DND-41 (cell line): Measurements from ENCODE around the gene DCPS.
"Not testable (repeated sequence)": the region's sequence is repeated elsewhere in the genome, so short reads cannot be mapped to it uniquely, and the experiment has no call there.

Experiments
- ATAC-seq: fragments of 200-7000 bp; cut with Tn5 transposase; 3 replicates; pipeline ENCODE4 v1.9.1; 2021; ENCODE audit warnings: low read depth; ENCODE audit not compliant: insufficient read depth
- DNase-seq: peaks from one replicate; pipeline ENCODE4 v3.0.0-alpha.2; 2020
- H2AFZ ChIP-seq: 2 replicates; pipeline ENCODE4 v1.6.0; 2012; ENCODE audit warnings: low read depth, low read length
- H3K27ac ChIP-seq: 2 replicates; pipeline ENCODE4 v1.5.1; 2012; ENCODE audit warnings: low read length, inconsistent platforms
- H3K27me3 ChIP-seq: fragments of 200-600 bp; sonication (generic); 2 replicates; pipeline ENCODE4 v1.6.0; 2012; ENCODE audit warnings: low read length, mild to moderate bottlenecking, inconsistent platforms; ENCODE audit not compliant: insufficient read depth, poor library complexity
- H3K36me3 ChIP-seq: 2 replicates; pipeline ENCODE4 v1.5.1; 2012; ENCODE audit warnings: low read length, inconsistent platforms; ENCODE audit not compliant: insufficient read depth
- H3K4me1 ChIP-seq: 2 replicates; pipeline ENCODE4 v1.5.1; 2012; ENCODE audit warnings: mild to moderate bottlenecking, low read length; ENCODE audit not compliant: insufficient read depth
- H3K4me2 ChIP-seq: 2 replicates; pipeline ENCODE4 v1.6.0; 2012; ENCODE audit warnings: mild to moderate bottlenecking, moderate library complexity, low read length, inconsistent platforms; ENCODE audit not compliant: insufficient read depth
- H3K4me3 ChIP-seq, 2 experiments: fragments of 200-600 bp in 1 of 2; shearing (Covaris generic) in 1 of 2; 2 replicates each; pipeline ENCODE4 v1.5.1; 2012 to 2016; ENCODE audit warnings: inconsistent platforms in 2 of 2, low read length in 2 of 2, mild to moderate bottlenecking in 2 of 2, low read depth in 1 of 2, moderate library complexity in 1 of 2
- H3K79me2 ChIP-seq: 2 replicates; pipeline ENCODE4 v1.6.0; 2012; ENCODE audit warnings: low read length, inconsistent platforms; ENCODE audit not compliant: insufficient read depth
- H3K9ac ChIP-seq: 2 replicates; pipeline ENCODE4 v1.6.0; 2012; ENCODE audit warnings: low read depth, mild to moderate bottlenecking, inconsistent platforms, low read length, moderate library complexity
- H3K9me3 ChIP-seq: 2 replicates; pipeline ENCODE4 v1.5.1; 2012; ENCODE audit warnings: low read length, moderate library complexity, mild to moderate bottlenecking, inconsistent platforms; ENCODE audit not compliant: insufficient read depth, severe bottlenecking
- H4K20me1 ChIP-seq: 2 replicates; pipeline ENCODE4 v1.6.0; 2012; ENCODE audit warnings: low read length; ENCODE audit not compliant: insufficient read depth
- CTCF ChIP-seq: IDR thresholded peaks from 2 replicates; pipeline ENCODE4 v1.5.1; 2012; ENCODE audit warnings: borderline replicate concordance, low read length, moderate library complexity, mild to moderate bottlenecking; ENCODE audit not compliant: poor library complexity, severe bottlenecking; ENCODE audit errors: extremely low read depth
- EZH2 ChIP-seq: IDR thresholded peaks from 3 replicates; pipeline ENCODE4 v1.6.1; 2012; ENCODE audit warnings: borderline replicate concordance, low read depth, mild to moderate bottlenecking, moderate library complexity, low read length, inconsistent platforms; ENCODE audit not compliant: severe bottlenecking

Gene DCPS

GRCh38 chr11:126370016-126370415 lies 66.2 kb downstream of the DCPS start:
- DNase-seq: no peak
- Histone ChIP-seq H3K4me1 (0 out of 2 replicates have a peak, but pooled peaks cover 6% of the 10 kb centered on the region), H2AFZ (no peak overlapping the region), H3K27me3 (no peaks in the 10 kb centered on the region), H3K27ac (no peak overlapping the region), H3K36me3 (no peaks in the 10 kb centered on the region), H4K20me1 (peaks cover 18% of the 10 kb centered on the region), H3K9me3 (no peaks in the 10 kb centered on the region), H3K79me2 (peaks cover 42% of the 10 kb centered on the region), H3K9ac (no peak overlapping the region), H3K4me2 (no peak overlapping the region), H3K4me3 (no peak overlapping the region)
- ATAC-seq: no peak
- TF ChIP-seq EZH2: no peak
- no peak for TF ChIP-seq CTCF

DNA sequence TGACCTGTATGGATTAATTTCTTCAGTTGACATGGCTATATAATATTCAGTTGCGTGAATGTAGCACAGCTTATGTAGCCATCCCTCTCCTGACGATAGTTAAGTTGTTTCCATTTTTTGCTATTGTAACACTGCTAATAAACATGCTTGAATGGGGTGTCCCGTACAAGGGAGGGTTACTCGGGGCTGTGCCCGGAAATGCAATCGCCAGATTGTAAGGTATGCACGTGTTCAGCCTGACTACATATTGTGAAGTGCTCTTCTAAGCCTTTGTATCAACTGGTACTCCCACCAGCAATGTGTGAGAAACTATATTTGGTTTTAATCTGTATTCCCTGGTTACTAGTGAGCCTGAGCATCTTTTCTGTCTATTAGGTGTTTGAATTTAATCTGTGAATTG lies 67.7 kb downstream of the DCPS start:
- Histone ChIP-seq H3K9me3 (no peaks in the 10 kb centered on the region), H3K79me2 (peaks cover 34% of the 10 kb centered on the region), H3K27ac (no peak overlapping the region), H3K27me3 (no peaks in the 10 kb centered on the region), H4K20me1 (peaks cover 13% of the 10 kb centered on the region), H3K4me2 (no peak overlapping the region), H3K4me3 (no peak overlapping the region), H3K36me3 (no peaks in the 10 kb centered on the region), H3K4me1 (0 out of 2 replicates have a peak, but pooled peaks cover 6% of the 10 kb centered on the region), H2AFZ (no peak overlapping the region), H3K9ac (no peak overlapping the region)
- no peak for TF ChIP-seq EZH2
- TF ChIP-seq CTCF: no peak
- DNase-seq (no peak), ATAC-seq (no peak)

DNA sequence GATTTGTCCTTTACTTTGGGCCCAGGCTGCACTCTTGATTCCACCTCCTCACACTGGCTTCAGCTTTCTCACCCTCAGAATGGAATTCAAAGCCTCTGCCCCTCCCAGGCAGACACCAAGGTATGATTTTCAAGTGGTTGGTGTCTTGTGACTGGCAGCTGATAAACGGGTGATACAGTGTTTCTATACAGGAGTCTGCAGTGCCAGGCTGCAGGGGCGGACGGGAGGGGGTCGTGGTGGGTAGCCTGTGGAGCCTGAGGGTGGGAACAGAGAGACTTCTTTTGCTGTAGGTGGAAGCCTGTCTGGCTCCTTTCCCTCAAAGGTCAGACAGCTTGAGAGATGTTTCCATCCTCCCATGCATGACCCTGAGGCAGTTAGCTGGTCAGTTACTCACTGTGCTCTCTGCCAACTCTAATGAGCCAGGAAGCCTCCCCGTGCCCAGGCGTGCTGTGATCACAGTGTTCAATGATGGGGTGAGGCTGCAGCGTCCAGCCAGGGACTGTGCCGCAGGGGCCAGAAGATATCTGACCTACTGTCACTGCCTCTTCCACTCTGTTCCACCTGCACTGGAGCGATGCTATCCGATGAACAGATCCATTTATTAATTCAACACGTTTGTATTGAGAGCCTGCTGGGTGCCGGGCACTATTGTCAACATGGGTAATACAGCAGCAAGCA lies 69.7 kb downstream of the DCPS start:
- DNase-seq, H3K27ac ChIP-seq, H3K9ac ChIP-seq, ATAC-seq, H4K20me1 ChIP-seq, H3K4me2 ChIP-seq, H3K9me3 ChIP-seq, H2AFZ ChIP-seq, H3K4me1 ChIP-seq, H3K36me3 ChIP-seq, H3K4me3 ChIP-seq, H3K27me3 ChIP-seq: not testable (repeated sequence)
- H3K79me2 ChIP-seq: peaks cover 41% of the 10 kb centered on the region

GRCh38 chr11:126374562-126375300 lies 70.9 kb downstream of the DCPS start:
- peaks cover 10% of the 10 kb centered on the region; the same call in 1 of the 2 replicates for H4K20me1 ChIP-seq
- H3K4me2 ChIP-seq, H3K27me3 ChIP-seq, H3K27ac ChIP-seq, H2AFZ ChIP-seq, H3K4me1 ChIP-seq, H3K36me3 ChIP-seq, H3K4me3 ChIP-seq, ATAC-seq, DNase-seq, H3K9ac ChIP-seq, H3K9me3 ChIP-seq: not testable (repeated sequence)
- H3K79me2 ChIP-seq: peaks cover 49% of the 10 kb centered on the region
